Measurements from ENCODE around the gene PPFIA2.

The PPFIA2 gene

GRCh38 chr12:81585787-81586186, 173.4 kb downstream of the PPFIA2 start:
- TF ChIP-seq OSR1 (CRISPR knock-in tag; IDR thresholded peaks at IDR 0.05) (no peak), SNAI2 (CRISPR knock-in tag; IDR thresholded peaks at IDR 0.05) (no peak), ISL1 (CRISPR knock-in tag; IDR thresholded peaks at IDR 0.05) (no peak), GLIS3 (CRISPR knock-in tag; IDR thresholded peaks at IDR 0.05) (no peak), CSDC2 (CRISPR knock-in tag; IDR thresholded peaks at IDR 0.05) (no peak), ZNF8 (CRISPR knock-in tag; IDR thresholded peaks at IDR 0.05) (no peak), TOX (CRISPR knock-in tag; IDR thresholded peaks at IDR 0.05; ENCODE audit: borderline replicate concordance) (no peak), TCF4 (CRISPR knock-in tag; IDR thresholded peaks at IDR 0.05; ENCODE audit: borderline replicate concordance) (no peak), RARB (CRISPR knock-in tag; IDR thresholded peaks at IDR 0.05) (no peak), ZFP3 (CRISPR knock-in tag; IDR thresholded peaks at IDR 0.05) (no peak), TSHZ2 (CRISPR knock-in tag; IDR thresholded peaks at IDR 0.05) (no peak), ZNF565 (CRISPR knock-in tag; conservative IDR thresholded peaks at IDR 0.05; ENCODE audit: low read depth) (no peak)
- TF ChIP-seq, protein P1, sequence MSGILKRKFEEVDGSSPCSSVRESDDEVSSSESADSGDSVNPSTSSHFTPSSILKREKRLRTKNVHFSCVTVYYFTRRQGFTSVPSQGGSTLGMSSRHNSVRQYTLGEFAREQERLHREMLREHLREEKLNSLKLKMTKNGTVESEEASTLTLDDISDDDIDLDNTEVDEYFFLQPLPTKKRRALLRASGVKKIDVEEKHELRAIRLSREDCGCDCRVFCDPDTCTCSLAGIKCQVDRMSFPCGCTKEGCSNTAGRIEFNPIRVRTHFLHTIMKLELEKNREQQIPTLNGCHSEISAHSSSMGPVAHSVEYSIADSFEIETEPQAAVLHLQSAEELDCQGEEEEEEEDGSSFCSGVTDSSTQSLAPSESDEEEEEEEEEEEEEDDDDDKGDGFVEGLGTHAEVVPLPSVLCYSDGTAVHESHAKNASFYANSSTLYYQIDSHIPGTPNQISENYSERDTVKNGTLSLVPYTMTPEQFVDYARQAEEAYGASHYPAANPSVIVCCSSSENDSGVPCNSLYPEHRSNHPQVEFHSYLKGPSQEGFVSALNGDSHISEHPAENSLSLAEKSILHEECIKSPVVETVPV (CRISPR knock-in tag; IDR thresholded peaks at IDR 0.05), result no peak
- no peak for ATAC-seq

GRCh38 chr12:81573228-81573627, 185.9 kb downstream of the PPFIA2 start:
- no peak for ATAC-seq
- TF ChIP-seq ZNF70 (CRISPR knock-in tag; IDR thresholded peaks at IDR 0.05), result no peak
- TF ChIP-seq GLIS3 (CRISPR knock-in tag; IDR thresholded peaks at IDR 0.05), result no peak
- TF ChIP-seq ZFP30 (CRISPR knock-in tag; IDR thresholded peaks at IDR 0.05), result no peak
- TF ChIP-seq TSHZ2 (CRISPR knock-in tag; IDR thresholded peaks at IDR 0.05), result no peak
- TF ChIP-seq BACH2 (CRISPR knock-in tag; IDR thresholded peaks at IDR 0.05; ENCODE audit: borderline replicate concordance), result no peak
- no peak for TF ChIP-seq TOX (CRISPR knock-in tag; IDR thresholded peaks at IDR 0.05; ENCODE audit: borderline replicate concordance)
- TF ChIP-seq TCF4 (CRISPR knock-in tag; IDR thresholded peaks at IDR 0.05; ENCODE audit: borderline replicate concordance), result no peak
- TF ChIP-seq OSR1 (CRISPR knock-in tag; IDR thresholded peaks at IDR 0.05), result no peak
- TF ChIP-seq, protein P2, sequence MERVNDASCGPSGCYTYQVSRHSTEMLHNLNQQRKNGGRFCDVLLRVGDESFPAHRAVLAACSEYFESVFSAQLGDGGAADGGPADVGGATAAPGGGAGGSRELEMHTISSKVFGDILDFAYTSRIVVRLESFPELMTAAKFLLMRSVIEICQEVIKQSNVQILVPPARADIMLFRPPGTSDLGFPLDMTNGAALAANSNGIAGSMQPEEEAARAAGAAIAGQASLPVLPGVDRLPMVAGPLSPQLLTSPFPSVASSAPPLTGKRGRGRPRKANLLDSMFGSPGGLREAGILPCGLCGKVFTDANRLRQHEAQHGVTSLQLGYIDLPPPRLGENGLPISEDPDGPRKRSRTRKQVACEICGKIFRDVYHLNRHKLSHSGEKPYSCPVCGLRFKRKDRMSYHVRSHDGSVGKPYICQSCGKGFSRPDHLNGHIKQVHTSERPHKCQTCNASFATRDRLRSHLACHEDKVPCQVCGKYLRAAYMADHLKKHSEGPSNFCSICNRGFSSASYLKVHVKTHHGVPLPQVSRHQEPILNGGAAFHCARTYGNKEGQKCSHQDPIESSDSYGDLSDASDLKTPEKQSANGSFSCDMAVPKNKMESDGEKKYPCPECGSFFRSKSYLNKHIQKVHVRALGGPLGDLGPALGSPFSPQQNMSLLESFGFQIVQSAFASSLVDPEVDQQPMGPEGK (CRISPR knock-in tag; IDR thresholded peaks at IDR 0.05; ENCODE audit: borderline replicate concordance), result no peak
- TF ChIP-seq, protein P1 (CRISPR knock-in tag; IDR thresholded peaks at IDR 0.05), result no peak
- no peak for TF ChIP-seq CSDC2 (CRISPR knock-in tag; IDR thresholded peaks at IDR 0.05)
- no peak for TF ChIP-seq ARNTL (CRISPR knock-in tag; IDR thresholded peaks at IDR 0.05; ENCODE audit: borderline replicate concordance, low read depth)
- TF ChIP-seq, protein P3, sequence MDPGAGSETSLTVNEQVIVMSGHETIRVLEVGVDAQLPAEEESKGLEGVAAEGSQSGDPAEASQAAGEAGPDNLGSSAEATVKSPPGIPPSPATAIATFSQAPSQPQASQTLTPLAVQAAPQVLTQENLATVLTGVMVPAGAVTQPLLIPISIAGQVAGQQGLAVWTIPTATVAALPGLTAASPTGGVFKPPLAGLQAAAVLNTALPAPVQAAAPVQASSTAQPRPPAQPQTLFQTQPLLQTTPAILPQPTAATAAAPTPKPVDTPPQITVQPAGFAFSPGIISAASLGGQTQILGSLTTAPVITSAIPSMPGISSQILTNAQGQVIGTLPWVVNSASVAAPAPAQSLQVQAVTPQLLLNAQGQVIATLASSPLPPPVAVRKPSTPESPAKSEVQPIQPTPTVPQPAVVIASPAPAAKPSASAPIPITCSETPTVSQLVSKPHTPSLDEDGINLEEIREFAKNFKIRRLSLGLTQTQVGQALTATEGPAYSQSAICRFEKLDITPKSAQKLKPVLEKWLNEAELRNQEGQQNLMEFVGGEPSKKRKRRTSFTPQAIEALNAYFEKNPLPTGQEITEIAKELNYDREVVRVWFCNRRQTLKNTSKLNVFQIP (CRISPR knock-in tag; IDR thresholded peaks at IDR 0.05; ENCODE audit: borderline replicate concordance, low read depth), result no peak
